Fibroblast of villous mesenchyme (primary cell): ENCODE measurements around the gene CDCP1. TPM values are rescaled to one million over a fixed set of nuclear protein-coding genes. Genes with fewer than 3 reads are reported as not detected.
A peak's percentile ranks its signal among the peaks of the same experiment; 100 is the strongest.

Experiments used
- DNase-seq: peaks from one replicate; pipeline ENCODE4 v3.0.0-alpha.2; 2010; ENCODE audit warnings: low read depth
- H3K4me3 ChIP-seq: 2 replicates; pipeline ENCODE4 v1.5.1; 2011; ENCODE audit warnings: low read depth, mild to moderate bottlenecking, low read length
- total RNA-seq: library from RNA; depleted of rRNA; stranded (reverse); fragments of >200 nt; gene quantifications from 2 replicates; pipeline ENCODE4 v1.2.3, GENCODE V29; 2012
- TF ChIP-seq, protein P1 (sequence below): IDR thresholded peaks from 2 replicates; pipeline ENCODE4 v1.5.1; 2012; ENCODE audit warnings: low read depth, mild to moderate bottlenecking, low read length; ENCODE audit not compliant: insufficient read depth

The CDCP1 gene
- total RNA-seq, 1 donor, result 10.4 TPM

DNA sequence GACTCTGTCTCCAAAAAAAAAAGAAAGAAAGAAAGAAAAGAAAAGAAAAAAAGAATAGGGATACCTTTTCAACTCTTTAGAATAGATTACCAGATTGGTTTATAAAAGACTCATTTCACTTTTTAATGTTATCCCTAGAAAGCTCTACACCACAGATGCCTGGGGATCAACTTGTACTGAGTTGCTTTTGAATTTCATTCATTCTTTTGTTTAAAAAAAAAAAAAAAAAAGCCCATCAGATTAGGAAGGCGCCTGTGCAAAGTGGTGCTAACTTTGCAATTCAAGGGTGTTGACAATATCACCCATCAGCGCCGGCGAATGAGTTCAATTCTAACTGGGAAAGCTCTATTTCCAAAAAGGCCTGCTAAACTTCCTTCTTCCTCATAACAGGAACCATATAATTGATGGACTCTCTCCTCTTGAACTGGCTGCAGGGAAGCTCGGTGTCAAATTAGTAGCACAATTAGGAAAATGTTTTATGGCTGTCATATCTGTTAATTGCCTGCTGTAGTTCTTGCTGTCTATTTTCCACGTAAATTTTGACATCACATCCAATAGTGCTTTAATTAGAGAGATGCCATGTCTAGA, 48.8 kb downstream of the CDCP1 start:
- DNase-seq, result no peak
- no peak overlapping the region for H3K4me3 ChIP-seq
- TF ChIP-seq, protein P1, sequence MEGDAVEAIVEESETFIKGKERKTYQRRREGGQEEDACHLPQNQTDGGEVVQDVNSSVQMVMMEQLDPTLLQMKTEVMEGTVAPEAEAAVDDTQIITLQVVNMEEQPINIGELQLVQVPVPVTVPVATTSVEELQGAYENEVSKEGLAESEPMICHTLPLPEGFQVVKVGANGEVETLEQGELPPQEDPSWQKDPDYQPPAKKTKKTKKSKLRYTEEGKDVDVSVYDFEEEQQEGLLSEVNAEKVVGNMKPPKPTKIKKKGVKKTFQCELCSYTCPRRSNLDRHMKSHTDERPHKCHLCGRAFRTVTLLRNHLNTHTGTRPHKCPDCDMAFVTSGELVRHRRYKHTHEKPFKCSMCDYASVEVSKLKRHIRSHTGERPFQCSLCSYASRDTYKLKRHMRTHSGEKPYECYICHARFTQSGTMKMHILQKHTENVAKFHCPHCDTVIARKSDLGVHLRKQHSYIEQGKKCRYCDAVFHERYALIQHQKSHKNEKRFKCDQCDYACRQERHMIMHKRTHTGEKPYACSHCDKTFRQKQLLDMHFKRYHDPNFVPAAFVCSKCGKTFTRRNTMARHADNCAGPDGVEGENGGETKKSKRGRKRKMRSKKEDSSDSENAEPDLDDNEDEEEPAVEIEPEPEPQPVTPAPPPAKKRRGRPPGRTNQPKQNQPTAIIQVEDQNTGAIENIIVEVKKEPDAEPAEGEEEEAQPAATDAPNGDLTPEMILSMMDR, result no peak

DNA sequence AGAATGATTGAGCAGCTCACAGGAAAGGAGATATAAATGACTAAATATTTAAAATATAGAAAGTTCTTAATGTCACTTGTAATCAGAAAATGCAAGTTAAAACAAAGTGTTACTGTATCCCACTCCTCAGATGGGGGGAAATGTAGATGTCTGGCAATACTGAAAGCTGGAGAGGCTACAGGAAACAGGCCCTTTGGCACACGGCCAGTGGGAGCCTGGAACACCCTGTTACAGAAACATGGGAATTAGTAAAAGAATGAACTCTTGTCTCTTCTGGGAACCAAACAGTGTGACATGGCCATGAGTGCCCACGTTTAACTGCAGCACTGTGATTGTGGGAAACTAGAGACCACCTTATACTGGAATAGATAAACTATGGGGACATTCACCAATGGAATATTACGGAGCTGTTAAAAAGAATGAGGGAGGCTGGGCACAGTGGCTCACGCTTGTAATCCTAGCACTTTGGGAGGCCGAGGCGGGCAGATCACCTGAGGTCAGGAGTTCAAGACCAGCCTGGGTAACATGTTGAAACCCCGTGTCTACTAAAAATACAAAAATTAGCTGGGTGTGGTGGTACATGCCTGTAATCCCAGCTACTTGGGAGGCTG, 50.2 kb downstream of the CDCP1 start:
- peak; percentile 75 for DNase-seq
- TF ChIP-seq, protein P1, result no peak
- no peak overlapping the region for H3K4me3 ChIP-seq

DNA sequence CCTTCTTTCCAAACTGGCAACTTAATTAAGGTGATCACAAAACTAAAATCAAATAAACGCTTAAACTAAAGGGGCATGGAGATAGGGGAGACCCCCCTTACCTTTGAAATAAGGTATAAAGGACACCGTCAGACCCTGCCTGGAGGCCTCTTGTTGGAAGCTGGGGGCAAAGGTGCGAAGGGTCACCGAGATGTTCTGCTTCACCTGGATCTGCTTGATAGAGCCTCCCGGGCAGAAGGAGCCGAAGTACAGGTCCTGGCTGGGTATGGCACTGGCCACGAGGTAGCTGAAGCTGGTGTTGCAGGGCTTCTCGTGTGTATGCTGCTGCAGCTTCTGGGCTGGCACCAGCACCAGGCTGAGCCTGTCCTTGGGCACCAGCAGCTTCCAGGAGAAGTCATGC, 53.0 kb downstream of the CDCP1 start:
- TF ChIP-seq, protein P1, result no peak
- no peak overlapping the region for H3K4me3 ChIP-seq
- no peak for DNase-seq

DNA sequence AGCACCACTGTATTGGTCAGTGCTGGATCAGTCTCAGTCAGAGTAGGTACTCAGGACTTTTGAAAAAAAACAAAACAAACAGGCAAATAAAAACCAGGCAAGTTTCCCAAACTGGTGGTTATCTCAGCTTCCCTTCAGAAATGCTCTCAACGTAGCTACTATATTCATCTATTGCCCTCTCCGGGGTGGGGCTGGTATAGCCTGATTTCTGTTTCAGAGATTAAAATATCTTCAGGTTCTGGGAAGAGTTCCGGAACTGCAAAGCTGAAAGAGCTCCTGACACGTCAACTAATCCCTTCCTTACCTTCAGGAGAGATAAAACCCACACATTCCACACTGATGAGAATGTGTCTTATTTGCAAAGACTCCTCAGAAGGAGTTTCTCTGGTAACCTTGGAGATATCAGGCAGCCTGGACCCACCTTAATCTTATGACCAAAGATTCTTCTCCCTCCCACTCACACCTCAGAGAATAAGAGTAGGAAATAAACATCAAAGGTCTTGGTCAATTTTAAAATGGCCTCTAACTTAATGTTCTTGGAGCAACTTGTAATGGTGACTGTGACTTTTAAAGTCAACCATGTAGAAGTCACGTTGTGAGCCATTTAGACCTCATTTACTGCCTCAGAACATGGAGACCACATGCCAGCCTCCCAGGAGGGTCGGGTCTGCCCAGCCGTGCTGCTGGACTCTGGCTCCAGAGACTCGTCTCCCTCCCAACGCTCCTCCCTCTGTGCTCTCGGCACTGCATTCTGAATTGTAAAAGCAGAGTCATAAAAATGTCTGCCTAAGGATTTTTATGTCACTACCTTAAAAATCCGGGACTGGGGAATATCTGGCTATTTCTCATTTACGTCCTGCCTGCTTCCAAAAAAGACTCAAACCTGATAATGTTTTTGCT, 53.8 kb downstream of the CDCP1 start:
- no peak overlapping the region for H3K4me3 ChIP-seq
- DNase-seq, result peak; percentile 91

DNA sequence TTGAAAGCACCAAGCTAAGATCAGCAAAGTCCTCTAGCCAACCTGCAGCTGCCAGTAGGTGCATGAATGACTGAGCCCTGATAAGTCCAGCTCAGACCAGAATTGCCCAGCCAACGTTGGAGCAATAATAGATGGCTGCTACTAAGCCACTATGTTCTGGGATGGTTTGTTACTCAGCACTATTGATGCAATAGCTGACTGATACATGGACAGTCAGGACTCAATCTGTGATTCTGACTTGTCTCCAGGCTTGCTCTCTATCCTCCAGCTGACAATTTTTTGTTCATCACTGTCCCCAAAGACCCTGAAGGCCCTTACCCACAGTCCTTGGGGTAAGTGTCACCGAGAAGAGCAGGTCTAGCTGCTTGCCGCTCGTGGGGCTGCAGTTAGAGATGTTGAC, 55.3 kb downstream of the CDCP1 start:
- no peak for DNase-seq
- TF ChIP-seq, protein P1, result no peak
- no peak overlapping the region for H3K4me3 ChIP-seq

More for the DNA sequence above, 53.8 kb downstream of the CDCP1 start:
- TF ChIP-seq, protein P1, result peak; percentile 30

DNA sequence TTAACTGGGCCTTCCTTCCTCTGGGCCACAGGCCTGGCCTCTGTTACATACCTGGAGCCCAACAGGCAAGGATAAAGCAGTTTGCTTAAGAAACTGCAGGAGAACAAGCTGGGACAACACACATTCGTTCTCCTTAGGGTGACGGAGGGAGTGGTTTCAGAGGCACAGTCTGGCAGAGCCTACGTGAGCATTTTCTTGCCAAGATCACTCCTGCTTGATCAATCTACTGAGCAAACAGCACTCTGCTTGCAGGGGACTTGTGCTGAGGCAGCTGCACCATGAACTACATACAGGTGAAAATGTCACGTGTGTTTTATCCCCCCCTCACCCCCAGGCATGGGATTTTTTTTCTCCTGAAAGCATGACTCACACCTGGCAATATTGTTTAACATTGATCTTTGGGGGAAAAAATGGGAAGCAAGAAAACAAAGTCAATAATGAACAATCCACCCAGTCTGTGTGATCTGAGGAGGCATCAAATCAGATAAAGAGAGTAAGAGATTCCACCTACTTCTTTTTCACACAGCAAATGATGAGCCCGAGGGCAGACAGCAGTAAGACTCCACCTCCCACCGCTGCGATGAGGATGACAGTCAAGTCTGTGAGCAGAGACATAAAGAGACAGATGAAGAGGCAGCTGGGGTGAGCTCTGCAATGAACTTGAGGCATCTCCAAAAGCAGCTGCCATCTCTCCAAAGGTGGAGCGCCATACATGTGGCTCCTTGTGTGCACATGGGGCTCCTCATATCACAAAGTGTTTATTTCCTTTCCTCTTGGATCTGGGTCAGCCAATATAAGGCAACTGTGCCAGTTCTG, 57.4 kb downstream of the CDCP1 start:
- no peak overlapping the region for H3K4me3 ChIP-seq
- TF ChIP-seq, protein P1, result no peak
- no peak for DNase-seq
